Measurements from ENCODE around the gene DOP1A. TPM values are rescaled to one million over a fixed set of nuclear protein-coding genes. Genes with fewer than 3 reads are reported as not detected.

DOP1A gene
- total and polyA plus RNA-seq, 2 of the 13 experiments (the other 11 are each of a cell fraction or from before 2014, with no cell fraction given) = 5.2 to 16.7 TPM

DNA sequence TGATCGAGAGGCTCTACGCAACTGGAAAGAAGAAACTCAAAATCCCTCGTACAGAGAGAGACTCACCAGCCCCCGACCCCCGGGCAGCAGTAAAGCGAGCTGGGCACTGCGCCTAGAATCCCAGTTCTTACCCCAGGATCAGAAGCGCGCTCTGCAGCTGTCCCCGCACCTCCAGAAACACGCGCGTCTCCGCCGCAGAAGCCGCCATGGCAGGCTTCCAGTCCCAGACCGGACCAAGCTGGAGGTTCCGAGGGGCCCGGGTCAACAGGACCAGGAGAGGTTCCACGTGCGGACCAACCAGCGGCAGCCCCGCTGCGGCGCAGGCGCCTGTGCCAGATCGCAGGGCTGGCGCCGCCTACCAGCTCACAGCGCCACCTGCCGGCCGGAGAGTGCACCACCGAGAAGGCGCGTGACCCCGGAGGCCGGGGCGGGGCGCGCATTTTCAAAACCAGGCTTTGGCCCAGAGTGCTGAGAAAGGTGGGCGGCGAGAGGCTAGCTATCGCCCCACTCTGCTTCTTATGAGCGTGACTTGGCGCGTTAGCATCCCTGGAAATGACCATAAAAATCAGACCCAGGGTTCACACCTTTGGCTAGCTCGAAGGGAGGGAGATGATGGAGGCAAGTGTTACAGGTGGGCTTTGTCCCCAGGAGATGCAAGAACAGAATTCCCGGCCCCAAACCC, 1.8 kb upstream of the DOP1A start, which contains the start of gene UBE3D (continued):
- TF ChIP-seq, protein P1, sequence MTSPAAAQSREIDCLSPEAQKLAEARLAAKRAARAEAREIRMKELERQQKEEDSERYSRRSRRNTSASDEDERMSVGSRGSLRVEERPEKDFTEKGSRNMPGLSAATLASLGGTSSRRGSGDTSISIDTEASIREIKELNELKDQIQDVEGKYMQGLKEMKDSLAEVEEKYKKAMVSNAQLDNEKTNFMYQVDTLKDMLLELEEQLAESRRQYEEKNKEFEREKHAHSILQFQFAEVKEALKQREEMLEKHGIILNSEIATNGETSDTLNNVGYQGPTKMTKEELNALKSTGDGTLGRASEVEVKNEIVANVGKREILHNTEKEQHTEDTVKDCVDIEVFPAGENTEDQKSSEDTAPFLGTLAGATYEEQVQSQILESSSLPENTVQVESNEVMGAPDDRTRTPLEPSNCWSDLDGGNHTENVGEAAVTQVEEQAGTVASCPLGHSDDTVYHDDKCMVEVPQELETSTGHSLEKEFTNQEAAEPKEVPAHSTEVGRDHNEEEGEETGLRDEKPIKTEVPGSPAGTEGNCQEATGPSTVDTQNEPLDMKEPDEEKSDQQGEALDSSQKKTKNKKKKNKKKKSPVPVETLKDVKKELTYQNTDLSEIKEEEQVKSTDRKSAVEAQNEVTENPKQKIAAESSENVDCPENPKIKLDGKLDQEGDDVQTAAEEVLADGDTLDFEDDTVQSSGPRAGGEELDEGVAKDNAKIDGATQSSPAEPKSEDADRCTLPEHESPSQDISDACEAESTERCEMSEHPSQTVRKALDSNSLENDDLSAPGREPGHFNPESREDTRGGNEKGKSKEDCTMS (CRISPR knock-in tag; conservative IDR thresholded peaks at IDR 0.05) = no peak
- peak; percentile 98 for TF ChIP-seq TFDP2 (CRISPR knock-in tag; IDR thresholded peaks at IDR 0.05)
- TF ChIP-seq KLF9 (CRISPR knock-in tag; IDR thresholded peaks at IDR 0.05; ENCODE audit: low read depth) = no peak
- no peak for TF ChIP-seq ZNF383 (CRISPR knock-in tag; IDR thresholded peaks at IDR 0.05; ENCODE audit: borderline replicate concordance)
- TF ChIP-seq POLR2G (IDR thresholded peaks at IDR 0.05; ENCODE audit: low read depth, low read length) = peak; percentile 97
- TF ChIP-seq, protein P2, sequence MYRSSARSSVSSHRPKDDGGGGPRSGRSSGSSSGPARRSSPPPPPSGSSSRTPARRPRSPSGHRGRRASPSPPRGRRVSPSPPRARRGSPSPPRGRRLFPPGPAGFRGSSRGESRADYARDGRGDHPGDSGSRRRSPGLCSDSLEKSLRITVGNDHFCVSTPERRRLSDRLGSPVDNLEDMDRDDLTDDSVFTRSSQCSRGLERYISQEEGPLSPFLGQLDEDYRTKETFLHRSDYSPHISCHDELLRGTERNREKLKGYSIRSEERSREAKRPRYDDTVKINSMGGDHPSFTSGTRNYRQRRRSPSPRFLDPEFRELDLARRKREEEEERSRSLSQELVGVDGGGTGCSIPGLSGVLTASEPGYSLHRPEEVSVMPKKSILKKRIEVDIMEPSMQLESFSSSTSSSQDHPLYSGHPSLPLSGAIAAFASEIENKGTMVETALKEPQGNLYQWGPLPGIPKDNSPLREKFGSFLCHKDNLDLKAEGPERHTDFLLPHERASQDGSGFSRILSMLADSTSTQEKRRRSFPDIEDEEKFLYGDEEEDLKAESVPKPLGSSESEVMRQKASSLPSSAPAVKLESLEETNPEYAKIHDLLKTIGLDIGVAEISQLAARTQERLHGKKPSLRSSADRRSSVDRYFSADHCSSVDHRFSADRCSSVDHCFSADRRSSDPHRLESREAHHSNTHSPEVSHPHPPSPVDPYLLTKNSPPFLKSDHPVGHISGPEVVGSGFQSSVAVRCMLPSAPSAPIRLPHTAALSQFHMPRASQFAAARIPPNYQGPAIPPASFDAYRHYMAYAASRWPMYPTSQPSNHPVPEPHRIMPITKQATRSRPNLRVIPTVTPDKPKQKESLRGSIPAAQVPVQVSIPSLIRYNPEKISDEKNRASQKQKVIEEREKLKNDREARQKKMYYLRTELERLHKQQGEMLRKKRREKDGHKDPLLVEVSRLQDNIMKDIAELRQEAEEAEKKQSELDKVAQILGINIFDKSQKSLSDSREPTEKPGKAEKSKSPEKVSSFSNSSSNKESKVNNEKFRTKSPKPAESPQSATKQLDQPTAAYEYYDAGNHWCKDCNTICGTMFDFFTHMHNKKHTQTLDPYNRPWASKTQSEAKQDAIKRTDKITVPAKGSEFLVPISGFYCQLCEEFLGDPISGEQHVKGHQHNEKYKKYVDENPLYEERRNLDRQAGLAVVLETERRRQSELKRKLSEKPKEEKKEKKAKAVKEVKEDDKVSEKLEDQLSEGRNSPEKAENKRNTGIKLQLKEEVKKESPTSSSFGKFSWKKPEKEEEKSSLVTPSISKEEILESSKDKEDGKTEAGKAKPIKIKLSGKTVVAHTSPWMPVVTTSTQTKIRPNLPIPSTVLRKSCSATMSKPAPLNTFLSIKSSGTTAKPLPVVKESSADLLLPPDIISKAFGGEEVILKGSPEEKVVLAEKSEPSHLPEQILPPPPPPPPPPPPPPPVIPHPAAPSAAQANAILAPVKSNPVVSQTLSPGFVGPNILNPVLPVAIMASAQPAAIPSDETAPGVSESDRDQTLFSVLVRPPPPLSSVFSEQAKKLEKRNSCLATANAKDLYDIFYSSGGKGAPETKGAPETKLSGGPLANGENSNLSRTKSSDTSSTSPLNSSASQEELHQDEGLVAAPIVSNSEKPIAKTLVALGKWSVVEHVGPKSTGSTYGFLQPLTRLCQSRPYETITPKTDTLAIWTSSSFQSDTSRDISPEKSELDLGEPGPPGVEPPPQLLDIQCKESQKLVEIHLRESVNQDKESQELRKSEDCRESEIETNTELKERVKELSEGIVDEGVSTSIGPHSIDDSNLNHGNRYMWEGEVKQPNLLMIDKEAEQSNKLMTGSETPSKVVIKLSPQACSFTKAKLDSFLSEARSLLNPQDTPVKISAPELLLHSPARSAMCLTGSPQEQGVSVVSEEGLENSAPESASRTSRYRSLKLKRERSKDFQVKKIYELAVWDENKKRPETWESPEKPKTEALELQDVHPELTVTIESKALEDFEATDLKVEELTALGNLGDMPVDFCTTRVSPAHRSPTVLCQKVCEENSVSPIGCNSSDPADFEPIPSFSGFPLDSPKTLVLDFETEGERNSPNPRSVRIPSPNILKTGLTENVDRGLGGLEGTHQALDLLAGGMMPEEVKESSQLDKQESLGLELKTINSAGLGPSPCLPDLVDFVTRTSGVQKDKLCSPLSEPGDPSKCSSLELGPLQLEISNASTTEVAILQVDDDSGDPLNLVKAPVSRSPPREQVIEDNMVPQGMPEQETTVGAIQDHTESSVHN (CRISPR knock-in tag; IDR thresholded peaks at IDR 0.05) = peak; percentile 73; the same call in 1 of the 2 replicates
- peak; percentile 93 for TF ChIP-seq ZNF761 (CRISPR knock-in tag; conservative IDR thresholded peaks at IDR 0.05)
- no peak for TF ChIP-seq ZNF557 (CRISPR knock-in tag; IDR thresholded peaks at IDR 0.05)
- TF ChIP-seq HMGXB4 (CRISPR knock-in tag; IDR thresholded peaks at IDR 0.05; ENCODE audit: borderline replicate concordance in 1 of 2, low read depth in 1 of 2) = peak; percentile 90 to 97; a peak in 3 of 4 replicates
- TF ChIP-seq, protein P3, sequence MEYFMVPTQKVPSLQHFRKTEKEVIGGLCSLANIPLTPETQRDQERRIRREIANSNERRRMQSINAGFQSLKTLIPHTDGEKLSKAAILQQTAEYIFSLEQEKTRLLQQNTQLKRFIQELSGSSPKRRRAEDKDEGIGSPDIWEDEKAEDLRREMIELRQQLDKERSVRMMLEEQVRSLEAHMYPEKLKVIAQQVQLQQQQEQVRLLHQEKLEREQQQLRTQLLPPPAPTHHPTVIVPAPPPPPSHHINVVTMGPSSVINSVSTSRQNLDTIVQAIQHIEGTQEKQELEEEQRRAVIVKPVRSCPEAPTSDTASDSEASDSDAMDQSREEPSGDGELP (IDR thresholded peaks at IDR 0.05; ENCODE audit: borderline replicate concordance, low read depth) = 0 out of 2 replicates have a peak, but pooled peaks have one; percentile 17
- TF ChIP-seq PRMT3 (CRISPR knock-in tag; IDR thresholded peaks at IDR 0.05; ENCODE audit: borderline replicate concordance, low read depth) = no peak
- TF ChIP-seq ADNP (CRISPR knock-in tag; IDR thresholded peaks at IDR 0.05) = no peak
